ENCODE results near the gene ZNF516.
A peak's percentile ranks its signal among the peaks of the same experiment; 100 is the strongest.

The ZNF516 gene

GRCh38 chr18:76420898-76421684 is 74.0 kb downstream of the ZNF516 start:
- TF ChIP-seq, protein P1, sequence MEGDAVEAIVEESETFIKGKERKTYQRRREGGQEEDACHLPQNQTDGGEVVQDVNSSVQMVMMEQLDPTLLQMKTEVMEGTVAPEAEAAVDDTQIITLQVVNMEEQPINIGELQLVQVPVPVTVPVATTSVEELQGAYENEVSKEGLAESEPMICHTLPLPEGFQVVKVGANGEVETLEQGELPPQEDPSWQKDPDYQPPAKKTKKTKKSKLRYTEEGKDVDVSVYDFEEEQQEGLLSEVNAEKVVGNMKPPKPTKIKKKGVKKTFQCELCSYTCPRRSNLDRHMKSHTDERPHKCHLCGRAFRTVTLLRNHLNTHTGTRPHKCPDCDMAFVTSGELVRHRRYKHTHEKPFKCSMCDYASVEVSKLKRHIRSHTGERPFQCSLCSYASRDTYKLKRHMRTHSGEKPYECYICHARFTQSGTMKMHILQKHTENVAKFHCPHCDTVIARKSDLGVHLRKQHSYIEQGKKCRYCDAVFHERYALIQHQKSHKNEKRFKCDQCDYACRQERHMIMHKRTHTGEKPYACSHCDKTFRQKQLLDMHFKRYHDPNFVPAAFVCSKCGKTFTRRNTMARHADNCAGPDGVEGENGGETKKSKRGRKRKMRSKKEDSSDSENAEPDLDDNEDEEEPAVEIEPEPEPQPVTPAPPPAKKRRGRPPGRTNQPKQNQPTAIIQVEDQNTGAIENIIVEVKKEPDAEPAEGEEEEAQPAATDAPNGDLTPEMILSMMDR (IDR thresholded peaks at IDR 0.05; ENCODE audit: control insufficient read depth, insufficient read depth, low read depth, low read length, missing control alignments) = no peak
- DNase-seq (ENCODE audit: low read depth) = no peak
- no peak overlapping the region for H3K4me3 ChIP-seq (ENCODE audit: control insufficient read depth, low read depth, low read length)

DNA sequence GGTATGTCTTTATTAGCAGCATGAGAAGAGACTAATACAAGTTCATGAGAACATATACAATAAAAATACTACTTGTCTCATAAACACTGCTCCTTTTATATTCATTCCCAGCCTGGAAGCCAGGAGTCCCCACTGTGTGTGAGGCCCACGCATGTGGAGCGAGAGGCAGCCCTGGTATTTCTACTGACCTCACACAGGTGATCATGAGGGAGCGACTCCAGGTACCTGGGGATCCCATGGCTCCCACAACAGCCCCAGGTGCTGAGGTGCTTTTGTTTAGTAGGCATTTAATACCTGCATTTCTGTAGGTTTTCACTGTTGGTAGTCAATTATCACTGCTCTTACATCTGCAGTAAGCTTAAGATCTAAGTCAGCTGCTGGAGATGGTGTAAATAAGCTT is 75.2 kb downstream of the ZNF516 start:
- no peak for DNase-seq (ENCODE audit: low read depth)
- TF ChIP-seq, protein P1 (IDR thresholded peaks at IDR 0.05; ENCODE audit: control insufficient read depth, insufficient read depth, low read depth, low read length, missing control alignments) = no peak
- H3K4me3 ChIP-seq (ENCODE audit: control insufficient read depth, low read depth, low read length) = no peak overlapping the region

- H3K4me3 ChIP-seq (ENCODE audit: control insufficient read depth, low read depth, low read length) = no peak overlapping the region
- TF ChIP-seq, protein P1 (IDR thresholded peaks at IDR 0.05; ENCODE audit: control insufficient read depth, insufficient read depth, low read depth, low read length, missing control alignments) = no peak
- DNase-seq (ENCODE audit: low read depth) = peak; percentile 37
These were observed 78.1 kb downstream of the ZNF516 start for GRCh38 chr18:76416911-76417310.

DNA sequence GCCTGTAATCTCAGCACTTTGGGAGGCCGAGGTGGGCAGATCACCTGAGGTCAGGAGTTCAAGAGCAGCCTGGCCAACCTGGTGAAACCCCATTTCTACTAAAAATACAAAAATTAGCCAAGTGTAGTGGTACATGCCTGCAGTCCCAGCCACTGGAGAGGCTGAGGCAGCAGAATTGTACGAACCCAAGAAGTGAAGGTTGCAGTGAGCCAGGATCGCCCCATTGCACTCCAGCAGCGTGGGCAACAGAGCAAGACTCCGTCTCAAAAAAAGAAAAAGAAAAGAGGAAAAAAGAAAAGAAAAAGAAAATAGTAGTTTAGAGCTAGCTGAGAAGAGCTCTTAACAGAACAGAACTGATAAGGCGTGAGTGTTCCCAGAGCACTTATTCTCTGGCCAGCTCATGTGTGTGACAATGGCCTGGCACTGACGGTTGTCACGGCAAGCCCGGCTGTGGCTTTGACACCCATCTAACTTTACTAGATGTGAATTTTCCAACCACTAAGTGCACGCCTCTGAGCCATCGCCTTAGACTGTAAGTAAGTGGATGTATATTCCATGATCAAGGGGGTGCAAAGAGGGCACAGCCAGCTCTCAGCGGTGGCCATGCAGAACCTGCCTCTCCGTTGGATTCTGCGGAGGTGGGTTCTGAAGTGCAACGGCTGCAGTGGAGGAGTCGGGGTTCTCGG is 80.0 kb downstream of the ZNF516 start:
- no peak overlapping the region for H3K4me3 ChIP-seq (ENCODE audit: control insufficient read depth, low read depth, low read length)
- DNase-seq (ENCODE audit: low read depth) = no peak
- TF ChIP-seq, protein P1 (IDR thresholded peaks at IDR 0.05; ENCODE audit: control insufficient read depth, insufficient read depth, low read depth, low read length, missing control alignments) = no peak

- H3K4me3 ChIP-seq (ENCODE audit: control insufficient read depth, low read depth, low read length) = no peak overlapping the region
- TF ChIP-seq, protein P1 (IDR thresholded peaks at IDR 0.05; ENCODE audit: control insufficient read depth, insufficient read depth, low read depth, low read length, missing control alignments) = no peak
- peak; percentile 48 for DNase-seq (ENCODE audit: low read depth)
These were observed 82.0 kb downstream of the ZNF516 start for GRCh38 chr18:76412818-76413565.

GRCh38 chr18:76412010-76412817 is 82.8 kb downstream of the ZNF516 start:
- TF ChIP-seq, protein P1 (IDR thresholded peaks at IDR 0.05; ENCODE audit: control insufficient read depth, insufficient read depth, low read depth, low read length, missing control alignments) = no peak
- no peak overlapping the region for H3K4me3 ChIP-seq (ENCODE audit: control insufficient read depth, low read depth, low read length)
- DNase-seq (ENCODE audit: low read depth) = no peak
